Measurements from ENCODE around the gene BAAT.

DNA sequence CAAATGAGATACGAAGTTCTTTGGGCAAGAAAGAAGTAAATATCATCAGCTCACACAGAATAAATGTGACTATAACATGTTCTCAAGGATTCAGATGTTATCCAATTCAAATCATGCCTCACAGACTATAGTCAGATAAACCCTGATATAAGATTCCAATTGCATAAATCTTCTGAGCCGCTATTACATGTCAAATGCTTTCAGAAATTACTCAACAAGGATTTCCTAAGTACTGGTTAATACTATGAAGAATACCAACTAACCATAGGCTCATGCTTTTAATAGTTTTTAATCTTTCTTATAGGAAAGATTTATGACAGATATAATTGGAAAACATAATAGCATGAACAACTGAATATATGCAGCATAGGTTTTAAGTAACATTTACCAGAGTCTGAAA lies 73.6 kb downstream of the BAAT start:
- TF ChIP-seq, protein P1, sequence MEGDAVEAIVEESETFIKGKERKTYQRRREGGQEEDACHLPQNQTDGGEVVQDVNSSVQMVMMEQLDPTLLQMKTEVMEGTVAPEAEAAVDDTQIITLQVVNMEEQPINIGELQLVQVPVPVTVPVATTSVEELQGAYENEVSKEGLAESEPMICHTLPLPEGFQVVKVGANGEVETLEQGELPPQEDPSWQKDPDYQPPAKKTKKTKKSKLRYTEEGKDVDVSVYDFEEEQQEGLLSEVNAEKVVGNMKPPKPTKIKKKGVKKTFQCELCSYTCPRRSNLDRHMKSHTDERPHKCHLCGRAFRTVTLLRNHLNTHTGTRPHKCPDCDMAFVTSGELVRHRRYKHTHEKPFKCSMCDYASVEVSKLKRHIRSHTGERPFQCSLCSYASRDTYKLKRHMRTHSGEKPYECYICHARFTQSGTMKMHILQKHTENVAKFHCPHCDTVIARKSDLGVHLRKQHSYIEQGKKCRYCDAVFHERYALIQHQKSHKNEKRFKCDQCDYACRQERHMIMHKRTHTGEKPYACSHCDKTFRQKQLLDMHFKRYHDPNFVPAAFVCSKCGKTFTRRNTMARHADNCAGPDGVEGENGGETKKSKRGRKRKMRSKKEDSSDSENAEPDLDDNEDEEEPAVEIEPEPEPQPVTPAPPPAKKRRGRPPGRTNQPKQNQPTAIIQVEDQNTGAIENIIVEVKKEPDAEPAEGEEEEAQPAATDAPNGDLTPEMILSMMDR (IDR thresholded peaks at IDR 0.05), result no peak
- TF ChIP-seq POLR2A (IDR thresholded peaks at IDR 0.05), result no peak

Data from thyroid gland (tissue), 4 donors.